ENCODE measurements around the gene ZNF687. TPM values are rescaled to one million over a fixed set of nuclear protein-coding genes. Genes with fewer than 3 reads are reported as not detected.

ZNF687 gene
- total and polyA plus RNA-seq, 12 donors, result 5.9 to 15.1 (median 12.8) TPM

GRCh38 chr1:151311011-151311410 lies 28.9 kb downstream of the ZNF687 start:
- Histone ChIP-seq H3K9me3 (no peaks in the 10 kb centered on the region), H3K4me3 (no peak overlapping the region), H3K27me3 (no peaks in the 10 kb centered on the region), H3K36me3 (peaks cover 0 to 98% (median 40%) of the 10 kb centered on the region in 9 donors), H3K4me1 (peaks cover 38 to 77% (median 67%) of the 10 kb centered on the region in 9 donors), H3K27ac (peak overlapping the region in 9 of 10 donors; percentile 55 to 91 (median 70))
- DNase-seq (no peak), ATAC-seq (peak in 2 of 8 donors; percentile 3 to 17)
- no peak for TF ChIP-seq CTCF (IDR thresholded peaks at IDR 0.05)
- intact Hi-C loops (cut with DNase I), result loop anchor here in 1 of 10 donors (2.0 to 5.0 kb wide), 2 partner anchors 16 to 86 kb away; partner anchors contain the start of genes PI4KB and PSMB4
- 50 to 59% methylated on average over 4 of the region's 4 CpGs for WGBS, 2 donors

- H3K4me3 ChIP-seq, result no peak overlapping the region
- intact Hi-C loops (cut with DNase I), result loop anchor here in 1 of 10 donors (2.0 to 5.0 kb wide), 2 partner anchors 15 to 86 kb away; partner anchors contain the start of genes PI4KB and PSMB4
Measured at GRCh38 chr1:151311589-151312331, 29.7 kb downstream of the ZNF687 start.

GRCh38 chr1:151312411-151312810 lies 30.3 kb downstream of the ZNF687 start:
- Histone ChIP-seq H3K4me1 (peaks cover 38 to 82% (median 67%) of the 10 kb centered on the region in 9 donors), H3K27ac (peak overlapping the region in 9 of 10 donors; percentile 58 to 91 (median 71)), H3K36me3 (peaks cover 0 to 98% (median 34%) of the 10 kb centered on the region in 9 donors), H3K9me3 (no peaks in the 10 kb centered on the region), H3K4me3 (no peak overlapping the region), H3K27me3 (no peaks in the 10 kb centered on the region)
- intact Hi-C loops (cut with DNase I), result loop anchor here in 1 of 10 donors (5.0 kb wide), 1 partner anchor 85 kb away; the partner anchor contains the start of gene PSMB4
- 87 to 94% methylated on average over 4 of the region's 4 CpGs for WGBS, 2 donors
- TF ChIP-seq CTCF (IDR thresholded peaks at IDR 0.05), result no peak
- DNase-seq (no peak), ATAC-seq (no peak)

More at GRCh38 chr1:151311589-151312331, 29.7 kb downstream of the ZNF687 start:
- Histone ChIP-seq H3K4me1 (peaks cover 38 to 82% (median 67%) of the 10 kb centered on the region in 9 donors), H3K36me3 (peaks cover 0 to 98% (median 40%) of the 10 kb centered on the region in 9 donors), H3K27me3 (no peaks in the 10 kb centered on the region), H3K9me3 (no peaks in the 10 kb centered on the region), H3K27ac (peak overlapping the region in 9 of 10 donors; percentile 58 to 91 (median 71))
- DNase-seq (peak; percentile 33 to 74), ATAC-seq (peak; percentile 75 to 95 (median 86))
- WGBS, 2 donors, result 45 to 52% methylated on average over 7 of the region's 7 CpGs
- no peak for TF ChIP-seq CTCF (IDR thresholded peaks at IDR 0.05)

GRCh38 chr1:151312826-151313225 lies 30.7 kb downstream of the ZNF687 start:
- Histone ChIP-seq H3K4me1 (peaks cover 38 to 82% (median 67%) of the 10 kb centered on the region in 9 donors), H3K9me3 (no peaks in the 10 kb centered on the region), H3K4me3 (no peak overlapping the region), H3K36me3 (peaks cover 0 to 98% (median 30%) of the 10 kb centered on the region in 9 donors), H3K27ac (peak overlapping the region in 7 of 10 donors; percentile 39 to 91 (median 71)), H3K27me3 (no peaks in the 10 kb centered on the region)
- DNase-seq, result no peak
- intact Hi-C loops (cut with DNase I), result loop anchor here in 1 of 10 donors (5.0 kb wide), 1 partner anchor 84 kb away; the partner anchor contains the start of gene PSMB4
- WGBS, 2 donors, result 77 to 86% methylated on average over 8 of the region's 8 CpGs
- no peak for TF ChIP-seq CTCF (IDR thresholded peaks at IDR 0.05)
- no peak for ATAC-seq
